Astrocyte of the cerebellum (primary cell): ENCODE results near the gene RAB11FIP4.

ENCODE experiments used
- DNase-seq: peaks from one replicate; pipeline ENCODE4 v3.0.0-alpha.2; 2011; ENCODE audit warnings: low read depth
- H3K4me3 ChIP-seq: 2 replicates; pipeline ENCODE4 v1.5.1; 2011; ENCODE audit warnings: mild to moderate bottlenecking, low read depth, low read length, moderate library complexity
- in situ Hi-C: cut with HindIII; loops from 2 replicates; pipeline ENCODE4 v1.10.0; 2017; ENCODE audit warnings: low sequenced_read_pairs
- TF ChIP-seq, protein P1 (sequence below): IDR thresholded peaks from 2 replicates; pipeline ENCODE4 v1.5.1; 2012; ENCODE audit warnings: low read length, low read depth, moderate library complexity, mild to moderate bottlenecking; ENCODE audit errors: missing control alignments

RAB11FIP4 gene

DNA sequence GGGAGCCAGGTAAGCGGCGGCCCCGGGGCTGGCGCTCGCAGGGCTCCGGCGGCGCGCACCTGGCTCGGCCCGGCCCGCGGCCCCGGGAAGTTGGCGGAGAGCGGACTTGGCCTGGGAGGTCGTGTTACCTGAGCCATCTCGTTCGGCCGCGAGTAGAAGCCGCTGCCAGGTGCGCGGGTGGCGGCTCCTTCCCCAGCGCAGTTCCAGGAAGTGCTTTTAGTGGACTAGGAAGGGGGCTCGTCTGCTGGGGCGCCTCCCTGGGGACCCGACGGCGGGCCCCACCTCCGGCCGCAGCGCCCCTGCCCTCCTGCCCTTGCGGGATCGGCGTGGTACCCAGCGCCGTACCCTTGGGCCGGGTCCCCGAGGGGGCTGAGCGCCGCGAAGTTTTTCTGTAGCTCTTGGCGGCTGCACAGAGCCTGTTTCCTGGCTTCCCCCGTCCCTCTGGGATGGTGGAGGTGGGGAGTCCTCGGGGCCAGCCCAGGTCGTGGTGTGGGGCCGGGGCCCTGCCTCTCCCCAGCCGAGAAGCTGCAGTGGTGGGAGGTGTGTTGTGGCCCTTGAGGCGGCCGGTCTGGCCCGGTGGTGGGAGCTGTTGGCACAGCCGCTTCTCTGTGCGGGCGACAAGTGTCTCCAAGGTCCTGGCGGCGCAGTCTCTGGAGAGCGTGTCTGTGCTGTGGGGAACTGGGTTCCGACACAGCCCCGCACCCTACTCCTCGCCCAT lies 96.9 kb downstream of the RAB11FIP4 start:
- DNase-seq = no peak
- in situ Hi-C loops = no loop called here
- TF ChIP-seq, protein P1, sequence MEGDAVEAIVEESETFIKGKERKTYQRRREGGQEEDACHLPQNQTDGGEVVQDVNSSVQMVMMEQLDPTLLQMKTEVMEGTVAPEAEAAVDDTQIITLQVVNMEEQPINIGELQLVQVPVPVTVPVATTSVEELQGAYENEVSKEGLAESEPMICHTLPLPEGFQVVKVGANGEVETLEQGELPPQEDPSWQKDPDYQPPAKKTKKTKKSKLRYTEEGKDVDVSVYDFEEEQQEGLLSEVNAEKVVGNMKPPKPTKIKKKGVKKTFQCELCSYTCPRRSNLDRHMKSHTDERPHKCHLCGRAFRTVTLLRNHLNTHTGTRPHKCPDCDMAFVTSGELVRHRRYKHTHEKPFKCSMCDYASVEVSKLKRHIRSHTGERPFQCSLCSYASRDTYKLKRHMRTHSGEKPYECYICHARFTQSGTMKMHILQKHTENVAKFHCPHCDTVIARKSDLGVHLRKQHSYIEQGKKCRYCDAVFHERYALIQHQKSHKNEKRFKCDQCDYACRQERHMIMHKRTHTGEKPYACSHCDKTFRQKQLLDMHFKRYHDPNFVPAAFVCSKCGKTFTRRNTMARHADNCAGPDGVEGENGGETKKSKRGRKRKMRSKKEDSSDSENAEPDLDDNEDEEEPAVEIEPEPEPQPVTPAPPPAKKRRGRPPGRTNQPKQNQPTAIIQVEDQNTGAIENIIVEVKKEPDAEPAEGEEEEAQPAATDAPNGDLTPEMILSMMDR = no peak
- H3K4me3 ChIP-seq = peak overlapping the region; percentile 19

DNA sequence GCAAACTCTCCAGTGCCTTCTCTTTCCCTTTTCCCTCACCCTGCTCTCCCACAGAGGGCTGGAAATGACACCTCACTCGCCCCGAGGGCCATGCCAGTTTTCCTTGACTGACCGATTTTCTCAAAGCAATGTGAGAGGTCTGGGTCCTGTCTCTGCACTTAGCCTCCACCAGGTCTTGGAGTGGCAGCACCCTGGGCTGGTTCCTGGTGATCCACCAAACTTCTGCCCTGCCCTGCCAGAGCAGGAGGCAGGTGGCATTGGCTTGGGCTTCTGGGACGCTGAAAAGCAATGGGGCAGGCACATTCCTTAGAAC lies 97.5 kb downstream of the RAB11FIP4 start:
- H3K4me3 ChIP-seq = no peak overlapping the region
- in situ Hi-C loops = no loop called here
- DNase-seq = no peak
- TF ChIP-seq, protein P1 = no peak

DNA sequence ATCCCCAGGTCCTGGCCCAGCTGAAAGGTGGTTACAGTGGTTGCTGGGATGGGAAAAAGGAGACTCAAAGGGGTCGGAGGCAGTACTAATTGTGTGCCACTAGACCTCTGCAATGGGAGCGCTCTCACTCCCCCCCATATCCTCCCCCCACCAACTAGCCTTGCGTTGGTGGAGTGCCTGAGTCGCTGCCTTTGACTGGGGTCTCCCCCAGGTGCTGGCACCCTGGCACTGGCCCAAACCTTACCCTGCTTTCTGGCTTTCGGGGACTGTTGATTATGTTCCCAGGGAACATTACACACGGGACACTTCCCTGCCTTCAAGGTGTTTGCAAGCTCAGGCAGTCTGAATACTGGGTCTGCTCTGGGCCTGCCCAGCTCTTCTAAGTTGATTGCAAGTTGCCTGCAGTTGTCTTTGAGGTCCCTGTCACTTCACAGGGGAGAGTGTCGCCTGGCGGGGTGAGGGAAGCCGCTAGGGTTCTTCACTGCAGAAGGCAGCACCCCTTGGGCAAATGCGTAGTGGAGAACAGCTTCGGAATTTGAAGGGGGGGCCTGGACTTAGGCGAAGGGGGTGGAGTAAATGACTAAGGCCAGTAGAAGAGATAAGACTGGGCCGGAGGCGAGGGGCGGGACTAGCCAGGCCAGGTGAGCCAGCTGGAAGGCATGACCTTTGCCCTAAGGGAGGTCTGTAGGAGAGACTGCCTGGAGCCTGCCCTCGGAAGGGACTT lies 98.0 kb downstream of the RAB11FIP4 start:
- TF ChIP-seq, protein P1 = no peak
- no peak overlapping the region for H3K4me3 ChIP-seq
- in situ Hi-C loops = no loop called here
- no peak for DNase-seq

DNA sequence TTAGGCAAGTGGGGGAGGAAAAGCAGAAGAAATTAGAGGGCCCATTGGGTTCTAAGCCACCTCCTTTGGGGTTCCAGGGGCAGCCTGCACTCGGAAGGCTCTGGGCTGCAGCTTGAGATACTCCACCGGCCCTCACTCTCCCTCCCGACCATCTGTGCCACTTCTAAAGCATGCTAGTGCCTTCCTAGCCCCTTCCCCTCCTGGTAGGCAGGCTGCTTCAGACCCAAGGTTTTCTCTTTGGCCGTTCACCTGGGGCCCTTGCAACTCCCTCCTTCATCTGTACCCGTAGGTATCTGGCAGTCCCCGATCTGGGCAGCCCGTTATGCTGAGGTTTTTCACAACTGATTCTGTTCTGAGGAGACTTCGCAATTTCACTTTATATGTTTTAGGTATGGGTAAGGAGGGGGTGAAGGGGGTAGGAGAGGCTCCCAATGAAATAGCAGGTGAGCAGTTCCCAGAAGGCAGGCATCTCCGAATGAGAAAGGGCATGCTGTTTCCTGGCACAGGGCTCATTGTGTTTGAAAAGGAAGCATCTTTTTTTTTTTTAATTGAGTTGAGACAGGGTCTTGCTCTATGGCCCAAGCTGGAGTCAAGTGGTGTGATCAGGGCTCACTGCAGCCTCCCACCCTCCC lies 98.7 kb downstream of the RAB11FIP4 start:
- in situ Hi-C loops = no loop called here
- no peak for DNase-seq
- no peak overlapping the region for H3K4me3 ChIP-seq
- TF ChIP-seq, protein P1 = no peak

DNA sequence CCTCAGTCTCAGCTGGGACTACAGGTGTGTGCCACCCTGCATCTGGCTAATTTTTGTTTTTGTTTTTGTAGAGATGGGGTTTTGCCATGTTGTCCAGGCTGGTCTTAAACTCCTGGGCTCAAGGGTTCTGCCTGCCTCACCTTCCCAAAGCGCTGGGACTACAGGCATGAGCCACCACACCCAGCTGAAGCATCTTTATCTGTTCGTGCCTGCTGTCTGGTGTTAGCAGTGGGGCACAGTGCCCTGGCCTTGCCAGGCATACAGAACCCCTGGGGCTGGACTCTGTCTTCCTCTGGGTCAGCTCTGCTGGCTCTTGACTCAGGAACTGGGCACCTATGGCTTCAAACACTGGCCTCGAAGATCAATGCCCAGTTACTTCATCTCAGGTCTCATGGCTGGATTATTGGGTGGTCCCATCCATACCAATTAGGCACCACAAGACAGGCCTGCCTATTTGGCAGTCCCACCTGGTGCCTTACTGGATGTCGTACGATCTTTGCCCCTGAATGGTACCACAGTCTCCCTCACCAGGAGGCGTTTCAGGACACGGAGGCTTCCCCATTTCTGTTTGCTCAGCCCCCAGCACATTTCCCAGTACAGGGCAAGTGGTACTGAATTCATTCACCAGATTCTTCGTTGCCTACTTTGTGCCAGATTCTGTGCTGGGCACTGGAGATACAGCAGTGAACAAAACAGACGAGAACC lies 99.3 kb downstream of the RAB11FIP4 start:
- no peak overlapping the region for H3K4me3 ChIP-seq
- TF ChIP-seq, protein P1 = no peak
- DNase-seq = no peak
- in situ Hi-C loops = no loop called here

DNA sequence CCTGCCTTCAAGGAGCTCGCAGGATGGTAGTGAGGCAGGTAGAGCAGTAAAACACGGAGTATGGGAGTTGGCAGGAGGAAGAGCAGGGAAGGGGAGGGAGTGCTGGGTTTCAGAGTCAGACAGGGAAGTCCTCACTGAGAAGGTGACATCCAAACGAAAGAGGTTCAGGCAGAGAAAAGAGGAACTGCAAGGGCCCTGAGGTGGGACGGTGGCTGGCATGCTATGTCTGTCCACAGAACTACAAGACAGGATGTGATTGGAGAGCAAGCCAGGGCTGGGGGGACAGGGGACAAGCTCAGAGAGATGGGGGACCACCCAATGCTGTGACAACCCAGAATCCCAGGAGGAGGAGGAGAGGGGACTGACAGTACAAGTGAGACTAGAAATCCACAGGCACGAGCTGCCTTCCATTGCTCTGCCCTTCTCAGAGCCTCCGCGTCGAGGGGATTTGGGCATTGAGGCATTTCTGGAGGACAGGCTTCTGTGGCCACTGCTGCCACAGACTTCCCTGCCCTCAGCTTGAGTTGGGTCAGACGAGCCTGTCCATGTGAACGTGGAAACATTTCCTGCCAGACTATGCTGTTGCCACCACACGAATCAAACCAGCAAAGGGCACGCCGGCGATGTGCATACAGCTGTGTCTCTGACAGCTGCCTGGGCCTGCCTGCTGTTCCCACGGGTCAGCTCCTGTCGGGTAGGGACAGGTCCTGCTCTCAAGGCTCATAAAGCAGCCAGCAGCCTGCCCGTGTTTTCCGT lies 100.1 kb downstream of the RAB11FIP4 start:
- DNase-seq = no peak
- TF ChIP-seq, protein P1 = no peak
- in situ Hi-C loops = no loop called here
- no peak overlapping the region for H3K4me3 ChIP-seq
